GM12878 (cell line): ENCODE measurements around the gene METRN.

Experiments used
- ATF2 ChIP-seq: IDR thresholded peaks from 2 replicates; pipeline ENCODE4 v1.6.1; 2012; ENCODE audit warnings: low read length, inconsistent platforms
- CREB1 ChIP-seq: IDR thresholded peaks from 2 replicates; pipeline ENCODE4 v1.6.1; 2012; ENCODE audit warnings: low read depth, mild to moderate bottlenecking, inconsistent platforms
- EP300 ChIP-seq, 2 experiments: fragments of 150-350 bp in 1 of 2; IDR thresholded peaks; 2 replicates each; pipeline ENCODE4 v1.6.1; 2011 to 2012; ENCODE audit warnings: low read depth in 2 of 2, low read length in 2 of 2, borderline replicate concordance in 1 of 2, improper control_type of control experiment in 1 of 2, inconsistent platforms in 1 of 2; ENCODE audit not compliant: control insufficient read depth in 1 of 2
- IKZF2 ChIP-seq, 2 experiments: fragments of 450-650 bp; IDR thresholded peaks; 2 replicates each; pipeline ENCODE4 v1.6.1; 2017; ENCODE audit warnings: mild to moderate bottlenecking in 2 of 2, moderate library complexity in 2 of 2
- KDM1A ChIP-seq: fragments of 200-600 bp; sonication (generic); IDR thresholded peaks from 2 replicates; pipeline ENCODE4 v1.6.1; 2016; ENCODE audit warnings: borderline replicate concordance
- POLR2A ChIP-seq: IDR thresholded peaks from 2 replicates; pipeline ENCODE4 v1.6.1; 2011; ENCODE audit warnings: low read depth, mild to moderate bottlenecking, low read length

DNA sequence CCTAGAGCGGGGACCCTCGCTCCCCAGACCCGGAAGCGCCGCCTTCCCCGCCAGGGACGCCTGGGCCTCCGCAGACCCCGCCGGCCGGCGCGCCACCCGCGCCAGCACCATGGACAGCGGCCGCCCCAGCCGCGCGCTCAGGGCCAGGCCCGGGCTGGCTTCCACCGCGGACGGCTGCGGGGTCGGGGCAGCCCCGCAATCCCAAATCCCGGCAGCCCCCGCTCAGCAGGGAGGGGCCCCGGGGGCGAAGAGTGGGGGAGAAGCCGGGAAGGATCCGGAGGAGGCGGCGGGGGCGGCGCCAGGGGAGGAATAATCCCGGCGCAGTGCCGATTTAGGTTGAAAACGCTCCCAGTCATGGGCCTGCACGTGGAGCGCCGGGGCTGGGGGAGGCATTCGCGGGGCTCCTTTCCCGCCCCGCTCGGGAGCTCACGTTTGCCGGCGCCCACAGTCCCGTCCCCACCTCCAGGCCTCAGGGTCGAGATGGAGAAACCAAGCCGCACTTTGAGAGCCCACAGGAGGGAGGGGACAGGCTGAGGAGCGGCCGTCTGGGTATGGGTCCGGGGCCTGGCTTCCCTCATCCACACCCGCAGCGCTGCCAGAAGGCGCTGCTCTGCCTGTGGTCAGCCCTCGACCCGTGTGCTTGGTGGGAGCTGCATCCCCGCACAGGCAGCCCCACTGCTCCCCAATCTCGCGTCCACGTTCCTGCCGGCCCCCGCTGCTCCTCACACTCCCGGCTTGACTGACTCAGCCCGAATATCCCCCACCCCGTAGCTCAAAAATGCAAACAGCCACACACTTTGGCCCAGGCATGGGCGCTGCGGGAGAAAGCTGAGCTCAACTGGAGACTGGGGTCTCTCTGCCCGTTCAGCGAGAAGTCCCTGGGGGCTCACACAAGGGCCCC is 14.0 kb upstream of the METRN start:
- TF ChIP-seq CREB1 = no peak
- no peak for TF ChIP-seq KDM1A
- no peak for TF ChIP-seq ATF2
- TF ChIP-seq EP300 (IDR thresholded peaks at IDR 0.05; ENCODE audit: borderline replicate concordance in 1 of 2, control insufficient read depth in 1 of 2, low read depth in 2 of 2, low read length in 2 of 2) = no peak
- no peak for TF ChIP-seq POLR2A
- TF ChIP-seq IKZF2 (IDR thresholded peaks at IDR 0.05) = no peak
